T-helper 2 cell treated with Interferon-gamma antibody and Interleukin-4, amounts not matched to agents 5 μg/mL and 100 μg/mL, for 36 hours (primary cell): ENCODE data around the gene RBBP8NL.

Experiments
- DNase-seq: peaks from one replicate; pipeline ENCODE4 v3.0.0; 2021; ENCODE audit warnings: low spot score
- H3K27ac Mint-ChIP-seq: one replicate; pipeline ENCODE4 v1.8.0; 2021; ENCODE audit warnings: mild to moderate bottlenecking, mixed read lengths
- H3K27me3 Mint-ChIP-seq: one replicate; pipeline ENCODE4 v1.8.0; 2021; ENCODE audit warnings: low read depth, mixed read lengths
- H3K36me3 Mint-ChIP-seq: one replicate; pipeline ENCODE4 v1.8.0; 2021; ENCODE audit warnings: low read depth, mixed read lengths
- H3K4me1 Mint-ChIP-seq: one replicate; pipeline ENCODE4 v1.8.0; 2021; ENCODE audit warnings: low read depth, mixed read lengths
- H3K4me3 Mint-ChIP-seq: one replicate; pipeline ENCODE4 v1.8.0; 2022; ENCODE audit warnings: mild to moderate bottlenecking, moderate library complexity, mixed read lengths
- H3K9me3 Mint-ChIP-seq: one replicate; pipeline ENCODE4 v1.8.0; 2021; ENCODE audit warnings: mixed read lengths

The RBBP8NL gene

DNA sequence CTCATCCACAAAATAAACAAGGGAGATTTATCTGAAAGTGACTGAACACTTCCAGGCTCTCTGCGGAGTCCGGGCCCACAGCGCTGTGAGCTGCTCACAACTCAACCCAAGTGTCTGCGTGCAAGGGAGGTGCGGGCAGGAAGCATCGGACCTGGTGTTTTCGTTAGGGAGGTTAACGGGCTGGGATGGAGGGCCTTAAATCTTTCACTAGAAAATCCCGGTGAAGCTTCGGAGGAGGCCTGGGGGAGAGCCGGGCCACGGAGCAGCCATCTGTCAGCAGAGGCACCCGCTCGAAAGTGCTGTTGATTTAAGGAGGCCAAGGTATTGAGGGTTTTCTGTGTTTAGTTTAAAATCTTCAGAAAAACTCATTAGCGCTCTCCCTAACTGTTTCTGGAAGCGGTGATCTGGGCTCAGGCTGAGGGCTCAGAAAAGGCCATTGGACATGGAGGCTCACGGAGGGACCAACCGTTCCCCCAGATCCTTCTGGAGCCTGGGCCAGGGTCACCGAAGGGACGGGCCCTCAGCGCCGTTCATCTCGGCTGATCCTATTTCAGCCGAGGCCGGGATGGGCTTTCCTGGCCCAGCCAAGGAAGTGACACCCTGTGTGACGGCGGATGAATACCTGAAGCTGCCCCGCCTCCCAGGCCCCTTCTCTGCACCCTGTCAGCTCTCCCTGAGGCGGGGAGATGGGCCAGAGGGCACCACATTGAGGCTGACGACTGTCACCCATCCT lies 27.7 kb upstream of the RBBP8NL start:
- peaks cover 2% of the 10 kb centered on the region for H3K27me3 Mint-ChIP-seq
- H3K4me1 Mint-ChIP-seq = no peaks in the 10 kb centered on the region
- H3K4me3 Mint-ChIP-seq = no peak overlapping the region
- H3K9me3 Mint-ChIP-seq = no peaks in the 10 kb centered on the region
- H3K36me3 Mint-ChIP-seq = no peaks in the 10 kb centered on the region
- no peak overlapping the region for H3K27ac Mint-ChIP-seq
- no peak for DNase-seq

DNA sequence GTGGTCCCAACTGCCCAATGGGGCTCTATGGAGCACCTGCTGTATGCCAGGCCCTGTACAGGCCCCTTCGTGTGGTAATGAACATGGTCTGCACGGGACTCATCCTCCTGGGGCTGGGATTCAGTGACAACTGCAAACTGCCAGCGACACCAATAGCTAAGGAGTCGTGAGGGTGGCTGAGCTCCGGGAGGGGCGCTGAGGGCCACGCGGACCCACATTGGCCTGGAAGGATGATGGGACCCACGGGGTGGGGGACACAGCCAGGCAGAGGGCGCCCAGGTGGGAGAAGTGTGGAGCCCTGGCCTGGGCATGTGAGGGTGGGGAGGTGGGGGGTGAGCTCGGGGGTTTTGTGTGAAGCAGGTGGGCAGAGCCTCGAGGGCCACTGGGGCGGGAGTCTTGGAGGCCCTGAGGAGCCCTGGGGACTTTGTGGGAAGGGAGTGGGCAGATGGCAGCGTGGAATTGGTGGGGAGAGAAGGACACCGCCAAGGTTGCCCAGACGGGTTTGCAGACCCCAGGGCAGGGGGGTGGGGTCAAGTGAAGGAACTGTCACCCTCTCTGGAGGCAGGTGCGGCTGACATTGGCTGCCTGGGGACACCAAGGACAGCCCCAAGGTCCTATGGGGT lies 26.0 kb upstream of the RBBP8NL start:
- Mint-ChIP-seq H3K4me3 (no peak overlapping the region), H3K4me1 (no peaks in the 10 kb centered on the region), H3K36me3 (no peaks in the 10 kb centered on the region), H3K27me3 (peaks cover 2% of the 10 kb centered on the region), H3K27ac (no peak overlapping the region), H3K9me3 (no peaks in the 10 kb centered on the region)
- DNase-seq = no peak

DNA sequence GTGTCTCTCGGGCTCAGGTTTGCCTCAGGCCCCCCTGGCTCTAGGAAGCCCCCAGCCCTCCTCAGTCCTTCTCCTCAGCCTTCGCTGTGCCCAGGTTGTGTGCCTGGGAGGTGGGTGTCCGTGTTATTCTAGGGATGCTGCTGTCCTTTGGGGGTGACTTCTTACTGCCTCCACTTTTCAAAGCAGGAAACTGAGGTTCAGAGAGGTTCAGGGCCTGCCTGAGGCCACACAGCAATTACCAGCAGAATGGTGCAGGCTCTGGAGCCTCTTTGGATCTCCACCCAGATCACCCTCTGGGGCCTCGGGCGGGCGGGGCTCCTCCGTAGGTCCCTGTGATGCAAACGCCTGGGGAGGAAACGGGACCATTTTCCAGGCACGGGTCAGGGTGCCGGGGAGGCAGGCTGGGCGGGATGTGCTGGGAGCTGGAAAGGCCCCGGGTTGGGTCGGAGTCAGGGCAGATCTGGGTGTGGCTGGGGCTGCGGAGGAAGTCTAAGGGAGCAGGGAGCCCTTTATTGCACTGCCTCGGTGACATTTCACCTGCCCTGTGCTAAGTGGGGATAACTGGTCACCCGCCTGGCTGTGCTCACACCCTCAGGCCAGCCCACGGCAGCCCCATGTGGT lies 25.2 kb upstream of the RBBP8NL start:
- Mint-ChIP-seq H3K27ac (no peak overlapping the region), H3K4me1 (no peaks in the 10 kb centered on the region), H3K36me3 (no peaks in the 10 kb centered on the region), H3K9me3 (no peaks in the 10 kb centered on the region), H3K4me3 (no peak overlapping the region), H3K27me3 (peaks cover 2% of the 10 kb centered on the region)
- no peak for DNase-seq

DNA sequence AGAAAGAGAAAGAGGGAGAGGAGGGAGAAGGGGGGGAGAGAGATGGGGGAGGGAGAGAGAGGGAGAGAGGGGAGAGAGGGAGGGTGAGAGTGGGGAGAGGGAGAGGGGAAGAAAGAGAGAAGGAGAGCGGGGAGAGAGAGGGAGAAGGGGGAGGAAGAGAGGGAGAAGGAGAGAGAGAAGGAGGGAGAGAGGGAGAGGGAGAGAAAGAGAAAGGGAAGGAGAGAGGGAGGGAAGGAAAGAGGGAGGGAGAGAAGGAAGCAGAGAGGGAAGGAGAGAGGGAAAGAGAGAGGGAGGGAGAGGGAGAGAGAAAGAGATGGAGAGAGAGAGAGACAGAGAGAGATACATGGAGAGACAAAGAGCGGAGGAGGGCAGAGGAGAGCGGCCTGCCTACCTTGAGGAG lies 24.6 kb upstream of the RBBP8NL start:
- no peaks in the 10 kb centered on the region for H3K9me3 Mint-ChIP-seq
- H3K4me3 Mint-ChIP-seq = no peak overlapping the region
- H3K27me3 Mint-ChIP-seq = peaks cover 2% of the 10 kb centered on the region
- no peak for DNase-seq
- no peak overlapping the region for H3K27ac Mint-ChIP-seq
- H3K36me3 Mint-ChIP-seq = no peaks in the 10 kb centered on the region
- no peaks in the 10 kb centered on the region for H3K4me1 Mint-ChIP-seq

DNA sequence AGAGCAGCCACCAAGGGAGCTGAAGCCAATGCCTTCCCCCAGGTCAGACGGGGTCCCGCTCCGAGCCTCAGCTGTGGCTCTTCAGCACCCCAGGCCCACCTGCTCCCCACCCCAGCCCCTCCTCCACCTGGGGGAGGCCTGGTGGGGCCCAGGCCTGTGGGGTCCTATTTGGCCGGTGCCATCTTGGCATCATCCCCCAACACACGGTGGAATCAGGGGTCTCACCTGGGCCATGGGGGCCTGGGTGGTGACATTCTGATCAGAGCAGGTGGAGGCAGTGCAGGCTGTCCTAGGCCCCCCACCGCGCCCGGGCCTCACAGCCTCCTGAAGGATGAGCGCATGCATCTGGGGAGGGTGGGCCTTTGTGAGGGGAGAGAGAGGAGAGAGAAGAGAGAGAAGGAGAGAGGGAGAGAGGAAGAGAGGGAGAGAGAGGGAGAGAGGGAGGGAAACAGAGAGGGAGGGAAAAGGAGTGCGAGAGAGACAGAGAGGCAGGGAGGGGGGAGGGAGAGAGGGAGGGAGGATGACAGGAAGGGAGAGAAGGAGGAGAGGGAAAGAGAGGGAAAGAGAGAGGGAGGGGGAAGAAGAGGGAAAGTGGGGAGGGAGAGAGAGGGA lies 23.9 kb upstream of the RBBP8NL start:
- Mint-ChIP-seq H3K27ac (no peak overlapping the region), H3K9me3 (no peaks in the 10 kb centered on the region), H3K4me3 (no peak overlapping the region), H3K27me3 (peaks cover 2% of the 10 kb centered on the region), H3K4me1 (no peaks in the 10 kb centered on the region), H3K36me3 (no peaks in the 10 kb centered on the region)
- no peak for DNase-seq

DNA sequence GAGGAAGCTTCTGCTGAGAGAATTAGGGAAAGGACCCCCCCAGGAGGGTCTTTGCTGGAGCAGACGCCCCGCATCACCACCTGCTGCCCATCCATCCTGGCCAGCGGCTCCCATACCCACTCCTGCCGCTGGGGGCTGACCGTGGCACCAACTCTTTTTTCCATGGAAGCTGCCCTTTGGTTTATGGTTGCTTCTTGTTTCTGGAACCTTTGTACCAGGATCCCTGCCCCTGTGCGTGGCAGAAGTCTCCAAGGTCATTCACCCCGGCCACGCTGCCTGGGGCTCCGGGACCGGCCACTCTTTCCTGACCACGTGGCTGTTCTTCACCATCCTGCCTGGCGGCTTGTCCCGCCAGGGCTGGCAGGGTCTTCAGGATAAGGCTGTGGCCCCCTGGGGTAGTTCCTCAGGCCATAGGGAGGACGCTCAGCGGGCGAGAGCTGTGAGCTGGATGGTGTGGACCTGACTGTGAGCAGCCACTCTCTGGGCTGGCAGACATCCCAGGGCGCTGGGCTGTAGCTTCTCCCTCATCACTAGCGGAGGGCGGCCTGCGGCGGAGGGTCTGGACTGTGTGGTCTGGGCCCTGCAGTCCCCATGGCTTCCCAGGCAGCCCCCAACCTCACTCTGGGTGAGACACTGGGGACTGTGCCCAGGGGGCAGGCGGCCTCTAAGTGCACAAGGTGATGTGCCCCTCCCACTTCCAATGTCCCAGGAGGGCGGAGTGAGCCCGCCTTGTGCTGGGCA lies 22.8 kb upstream of the RBBP8NL start:
- DNase-seq = no peak
- H3K9me3 Mint-ChIP-seq = no peaks in the 10 kb centered on the region
- H3K27me3 Mint-ChIP-seq = no peaks in the 10 kb centered on the region
- no peak overlapping the region for H3K27ac Mint-ChIP-seq
- no peaks in the 10 kb centered on the region for H3K36me3 Mint-ChIP-seq
- no peak overlapping the region for H3K4me3 Mint-ChIP-seq
- H3K4me1 Mint-ChIP-seq = no peaks in the 10 kb centered on the region

DNA sequence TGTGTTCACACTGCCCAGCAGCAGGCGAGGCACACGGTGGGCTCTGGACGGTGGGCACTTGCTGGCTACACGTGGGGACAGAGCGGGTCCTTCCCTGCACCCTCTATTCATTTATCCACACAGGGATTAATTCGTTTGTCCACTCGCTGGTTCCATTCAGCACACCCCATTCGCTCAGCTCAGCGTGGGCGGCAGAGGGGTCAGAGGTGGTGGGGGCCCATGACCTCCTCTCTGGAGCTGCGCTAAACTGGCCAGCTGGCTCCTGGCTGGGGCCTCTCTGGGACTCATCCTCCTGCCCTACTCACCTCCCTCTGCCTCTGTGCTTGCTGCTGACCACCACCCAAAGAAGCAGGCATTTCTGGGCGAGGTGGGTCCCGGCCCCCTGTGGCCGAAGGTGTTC lies 21.4 kb upstream of the RBBP8NL start:
- no peak for DNase-seq
- H3K9me3 Mint-ChIP-seq = no peaks in the 10 kb centered on the region
- H3K27me3 Mint-ChIP-seq = no peaks in the 10 kb centered on the region
- H3K27ac Mint-ChIP-seq = no peak overlapping the region
- no peak overlapping the region for H3K4me3 Mint-ChIP-seq
- H3K4me1 Mint-ChIP-seq = no peaks in the 10 kb centered on the region
- H3K36me3 Mint-ChIP-seq = no peaks in the 10 kb centered on the region

DNA sequence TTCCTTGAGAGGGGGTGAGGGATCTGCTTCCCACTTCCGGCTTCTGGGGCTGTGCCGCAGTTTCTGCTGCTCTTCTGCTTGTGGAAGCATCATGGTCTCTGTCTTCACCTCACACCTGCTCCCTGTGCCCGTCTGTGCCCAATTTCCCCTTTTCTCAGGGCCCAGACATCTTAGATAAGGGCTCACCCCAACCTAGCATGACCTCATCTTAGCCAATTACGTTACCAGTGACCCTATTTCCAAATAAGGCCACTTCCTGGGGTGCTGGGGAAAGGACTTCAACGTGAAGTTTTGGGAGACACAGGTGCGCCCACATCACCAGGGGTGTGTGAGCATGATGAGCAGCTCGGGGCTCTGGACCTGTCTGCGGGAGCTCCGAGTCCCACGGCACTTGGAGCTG lies 20.7 kb upstream of the RBBP8NL start:
- Mint-ChIP-seq H3K27ac (no peak overlapping the region), H3K9me3 (no peaks in the 10 kb centered on the region), H3K4me1 (no peaks in the 10 kb centered on the region), H3K36me3 (no peaks in the 10 kb centered on the region), H3K4me3 (no peak overlapping the region), H3K27me3 (no peaks in the 10 kb centered on the region)
- no peak for DNase-seq

DNA sequence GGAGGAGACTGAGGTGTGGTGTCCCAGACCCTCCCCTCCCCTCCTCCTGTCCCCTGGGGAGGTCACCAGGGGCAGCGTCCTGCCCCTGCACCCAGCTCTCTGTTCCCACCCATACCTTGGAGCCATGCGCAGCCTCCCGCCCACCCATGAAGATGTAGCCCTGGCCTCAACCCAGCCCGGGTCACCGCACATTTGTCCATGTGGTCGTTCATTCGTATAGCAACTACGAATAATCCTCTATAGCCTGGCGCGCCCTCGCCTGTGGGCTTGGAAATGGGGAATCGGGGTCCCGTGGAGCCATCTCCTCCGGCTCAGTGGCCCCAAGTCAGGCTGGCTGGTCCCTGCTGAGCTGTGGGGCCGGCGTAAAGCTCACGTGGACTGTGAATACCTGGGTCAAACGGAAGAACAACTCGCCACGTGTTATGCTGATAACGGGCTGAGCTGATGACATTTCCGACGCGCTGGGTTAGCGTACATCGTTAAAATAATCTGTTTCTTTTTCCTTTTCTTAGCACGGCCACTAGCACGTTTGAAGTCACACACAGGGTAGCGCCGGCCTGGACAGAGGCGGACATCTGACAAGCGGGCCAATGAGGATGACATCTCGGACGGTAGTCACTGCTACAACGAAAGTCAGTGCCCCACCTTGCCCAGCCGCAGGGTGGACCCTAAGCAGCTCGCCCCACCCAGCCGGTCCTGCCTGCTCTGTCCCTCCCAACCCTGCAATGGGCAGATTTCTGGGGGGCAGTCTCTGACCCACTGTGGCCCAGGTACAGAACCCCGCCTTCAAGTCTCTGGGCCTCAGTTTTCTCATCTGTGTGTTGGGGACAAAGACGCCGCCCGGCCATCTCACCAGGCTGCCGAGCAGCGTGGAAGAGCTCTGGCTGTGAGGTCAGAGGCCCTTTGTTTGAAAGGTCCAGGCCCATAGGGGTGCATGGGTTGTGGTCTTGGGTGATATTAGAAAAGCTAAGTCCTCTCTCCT lies 19.8 kb upstream of the RBBP8NL start:
- Mint-ChIP-seq H3K4me3 (no peak overlapping the region), H3K36me3 (no peaks in the 10 kb centered on the region), H3K9me3 (no peaks in the 10 kb centered on the region), H3K4me1 (no peaks in the 10 kb centered on the region), H3K27me3 (no peaks in the 10 kb centered on the region), H3K27ac (no peak overlapping the region)
- DNase-seq = no peak

DNA sequence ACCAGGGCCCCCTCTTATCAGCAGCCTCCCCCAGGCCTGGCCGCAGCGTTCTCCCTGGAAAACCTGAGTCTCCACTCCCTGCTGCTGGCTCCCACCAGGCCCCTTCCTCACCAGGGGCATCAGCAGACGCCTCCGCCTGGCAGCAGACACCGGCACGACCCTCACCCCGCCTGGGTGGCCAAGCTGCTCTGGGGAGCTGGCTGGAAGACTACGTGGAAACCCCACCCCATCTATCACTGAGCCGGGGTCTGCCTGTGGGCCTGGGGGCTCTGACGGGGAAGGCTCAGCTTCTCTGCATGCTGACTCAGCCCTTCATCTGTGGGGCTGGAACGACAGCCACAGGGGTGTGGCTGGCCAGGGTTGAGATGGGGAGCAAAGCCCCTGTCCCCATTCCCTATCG lies 19.1 kb upstream of the RBBP8NL start:
- Mint-ChIP-seq H3K27me3 (no peaks in the 10 kb centered on the region), H3K36me3 (no peaks in the 10 kb centered on the region), H3K9me3 (no peaks in the 10 kb centered on the region), H3K4me1 (no peaks in the 10 kb centered on the region), H3K4me3 (no peak overlapping the region), H3K27ac (no peak overlapping the region)
- DNase-seq = no peak

DNA sequence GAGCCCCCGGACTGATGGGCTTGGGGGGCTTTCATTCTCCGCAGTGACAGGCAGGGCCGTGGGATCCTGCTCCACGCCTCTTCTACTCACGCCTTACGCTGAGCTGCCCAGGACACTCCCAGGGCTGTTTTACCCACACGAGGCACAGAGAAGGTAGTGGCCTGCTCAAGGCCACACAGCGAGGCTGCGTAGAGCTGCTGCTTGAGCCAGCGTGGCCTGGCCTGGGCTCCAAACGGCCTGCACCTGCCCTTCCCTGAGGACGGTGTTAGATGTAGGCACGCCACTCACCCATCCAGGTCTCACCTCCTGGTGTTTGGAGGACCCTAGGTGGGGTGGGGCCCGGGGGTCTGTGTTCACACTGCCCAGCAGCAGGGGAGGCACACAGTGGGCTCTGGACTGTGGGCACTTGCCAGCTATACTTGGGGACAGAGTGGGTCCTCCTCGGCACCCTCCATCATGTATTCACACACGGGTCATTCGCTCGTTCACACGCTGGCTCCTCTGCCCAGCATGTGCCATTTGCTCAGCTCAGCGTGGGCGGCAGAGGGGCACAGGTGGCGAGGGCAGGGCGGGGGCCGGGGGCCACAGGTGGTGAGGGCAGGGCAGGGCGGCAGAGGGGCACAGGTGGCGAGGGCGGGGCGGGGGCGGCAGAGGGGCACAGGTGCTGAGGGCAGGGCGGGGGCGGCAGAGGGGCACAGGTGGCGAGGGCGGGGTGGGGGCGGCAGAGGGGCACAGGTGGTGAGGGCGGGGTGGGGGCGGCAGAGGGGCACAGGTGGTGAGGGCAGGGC lies 18.4 kb upstream of the RBBP8NL start:
- no peaks in the 10 kb centered on the region for H3K4me1 Mint-ChIP-seq
- DNase-seq = no peak
- no peaks in the 10 kb centered on the region for H3K36me3 Mint-ChIP-seq
- H3K27me3 Mint-ChIP-seq = no peaks in the 10 kb centered on the region
- H3K4me3 Mint-ChIP-seq = no peak overlapping the region
- no peak overlapping the region for H3K27ac Mint-ChIP-seq
- H3K9me3 Mint-ChIP-seq = no peaks in the 10 kb centered on the region

DNA sequence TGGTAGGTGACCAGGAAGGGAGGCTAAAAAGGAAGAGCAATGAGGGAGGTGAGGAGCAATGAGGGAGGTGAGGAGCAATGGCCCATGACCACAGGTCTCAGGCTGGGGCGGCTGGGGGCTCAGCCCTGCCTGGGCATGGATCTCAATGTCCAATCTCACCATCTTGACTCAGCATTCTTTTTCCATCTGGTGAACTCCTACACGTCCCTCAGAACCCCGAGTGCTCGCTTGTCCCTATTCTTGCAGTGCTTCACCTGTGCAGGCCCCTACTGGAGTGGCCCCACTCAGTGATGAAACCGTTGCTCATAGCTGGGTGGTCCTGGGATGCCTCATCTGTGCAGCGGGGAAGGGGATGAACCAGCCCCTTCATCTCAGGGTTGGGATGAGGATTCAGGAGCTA lies 16.9 kb upstream of the RBBP8NL start:
- DNase-seq = no peak
- H3K9me3 Mint-ChIP-seq = no peaks in the 10 kb centered on the region
- H3K27me3 Mint-ChIP-seq = no peaks in the 10 kb centered on the region
- H3K36me3 Mint-ChIP-seq = no peaks in the 10 kb centered on the region
- H3K4me1 Mint-ChIP-seq = no peaks in the 10 kb centered on the region
- H3K4me3 Mint-ChIP-seq = no peak overlapping the region
- H3K27ac Mint-ChIP-seq = no peak overlapping the region
